ENCODE measurements around the gene PLSCR4. TPM values are rescaled to one million over a fixed set of nuclear protein-coding genes. Genes with fewer than 3 reads are reported as not detected.
A peak's percentile ranks its signal among the peaks of the same experiment; 100 is the strongest.

PLSCR4 gene
- total and polyA plus RNA-seq, 11 donors = 4.0 to 36.3 (median 13.4) TPM

DNA sequence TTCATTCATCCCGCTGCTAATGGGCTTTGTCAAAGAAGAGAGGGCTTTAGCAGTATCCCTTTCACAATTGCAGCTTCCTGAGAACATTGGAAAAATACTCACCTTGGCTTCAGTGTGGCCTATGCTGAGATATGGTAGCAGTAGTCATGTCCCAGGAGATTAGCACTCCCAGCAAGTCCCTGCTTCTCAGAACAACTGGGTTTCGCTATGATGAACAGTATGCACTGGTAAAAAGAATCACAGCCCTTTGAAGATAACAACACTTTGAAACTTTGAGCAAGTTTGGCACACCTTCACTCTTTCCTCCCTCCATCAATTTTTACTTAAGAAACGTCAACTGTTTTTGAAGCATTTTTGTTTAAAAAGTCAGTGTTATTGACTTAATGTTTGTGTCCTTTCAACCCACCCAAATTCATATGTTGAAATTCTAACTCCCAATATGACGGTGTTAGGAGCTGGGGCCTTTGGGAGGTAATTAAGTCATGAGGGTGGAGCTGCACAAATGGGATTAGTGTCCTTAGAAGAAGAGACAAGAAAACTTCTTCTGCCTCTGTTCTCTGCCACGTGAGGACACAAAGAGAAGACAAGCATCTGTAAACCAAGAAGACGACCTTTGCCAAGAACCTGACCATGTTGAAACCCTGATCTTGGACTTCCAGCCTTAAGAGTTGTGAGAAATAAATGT is 17.8 kb upstream of the PLSCR4 start:
- Histone ChIP-seq H3K4me3 (no peak overlapping the region), H3K36me3 (no peaks in the 10 kb centered on the region), H3K4me1 (no peaks in the 10 kb centered on the region), H3K9me3 (no peaks in the 10 kb centered on the region), H3K27ac (no peak overlapping the region), H3K27me3 (no peaks in the 10 kb centered on the region)
- ATAC-seq = peak in 1 of 4 donors; percentile 20
- 91 to 93% (median 92%) methylated on average over 6 of the region's 6 CpGs for WGBS, 4 donors
- TF ChIP-seq POLR2A (IDR thresholded peaks at IDR 0.05) = no peak
- TF ChIP-seq, protein P1, sequence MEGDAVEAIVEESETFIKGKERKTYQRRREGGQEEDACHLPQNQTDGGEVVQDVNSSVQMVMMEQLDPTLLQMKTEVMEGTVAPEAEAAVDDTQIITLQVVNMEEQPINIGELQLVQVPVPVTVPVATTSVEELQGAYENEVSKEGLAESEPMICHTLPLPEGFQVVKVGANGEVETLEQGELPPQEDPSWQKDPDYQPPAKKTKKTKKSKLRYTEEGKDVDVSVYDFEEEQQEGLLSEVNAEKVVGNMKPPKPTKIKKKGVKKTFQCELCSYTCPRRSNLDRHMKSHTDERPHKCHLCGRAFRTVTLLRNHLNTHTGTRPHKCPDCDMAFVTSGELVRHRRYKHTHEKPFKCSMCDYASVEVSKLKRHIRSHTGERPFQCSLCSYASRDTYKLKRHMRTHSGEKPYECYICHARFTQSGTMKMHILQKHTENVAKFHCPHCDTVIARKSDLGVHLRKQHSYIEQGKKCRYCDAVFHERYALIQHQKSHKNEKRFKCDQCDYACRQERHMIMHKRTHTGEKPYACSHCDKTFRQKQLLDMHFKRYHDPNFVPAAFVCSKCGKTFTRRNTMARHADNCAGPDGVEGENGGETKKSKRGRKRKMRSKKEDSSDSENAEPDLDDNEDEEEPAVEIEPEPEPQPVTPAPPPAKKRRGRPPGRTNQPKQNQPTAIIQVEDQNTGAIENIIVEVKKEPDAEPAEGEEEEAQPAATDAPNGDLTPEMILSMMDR (IDR thresholded peaks at IDR 0.05) = no peak
- no peak for DNase-seq
- intact Hi-C loops (cut with DNase I) = no loop called here

DNA sequence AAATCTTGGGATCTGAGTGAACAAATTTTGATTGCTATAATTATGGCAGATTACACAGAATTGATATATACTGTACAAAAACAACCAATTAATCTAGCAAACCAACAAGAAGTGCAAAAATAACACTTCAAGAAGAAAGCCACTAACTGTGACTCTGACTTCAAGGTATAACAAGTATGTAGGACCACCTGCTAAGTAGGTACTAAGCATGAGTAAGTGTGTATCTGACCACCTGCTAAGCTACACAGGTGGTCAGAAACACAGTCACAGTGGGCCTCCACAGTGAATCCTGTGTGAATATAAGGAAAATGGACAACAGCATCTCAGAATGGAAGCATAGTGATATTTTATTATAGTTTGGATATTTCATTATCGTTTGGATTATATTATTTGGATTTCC is 14.8 kb upstream of the PLSCR4 start:
- intact Hi-C loops (cut with DNase I) = no loop called here

GRCh38 chr3:146262371-146263110 is 11.6 kb upstream of the PLSCR4 start:
- no peak overlapping the region for H3K27ac ChIP-seq
- H3K27me3 ChIP-seq = no peaks in the 10 kb centered on the region
- H3K9me3 ChIP-seq = no peaks in the 10 kb centered on the region
- H3K4me3 ChIP-seq = no peak overlapping the region
- no peak for TF ChIP-seq POLR2A (IDR thresholded peaks at IDR 0.05)
- TF ChIP-seq, protein P1 (IDR thresholded peaks at IDR 0.05) = no peak
- no peaks in the 10 kb centered on the region for H3K4me1 ChIP-seq
- DNase-seq (no peak), ATAC-seq (no peak)
- intact Hi-C loops (cut with DNase I) = no loop called here
- 82 to 88% (median 85%) methylated on average over 2 of the region's 2 CpGs for WGBS, 4 donors
- H3K36me3 ChIP-seq = no peaks in the 10 kb centered on the region

More for the DNA sequence above, 14.8 kb upstream of the PLSCR4 start:
- Histone ChIP-seq H3K9me3 (no peaks in the 10 kb centered on the region), H3K27ac (no peak overlapping the region), H3K4me1 (no peaks in the 10 kb centered on the region), H3K36me3 (no peaks in the 10 kb centered on the region), H3K4me3 (no peak overlapping the region), H3K27me3 (no peaks in the 10 kb centered on the region)
- TF ChIP-seq POLR2A (IDR thresholded peaks at IDR 0.05) = no peak
- TF ChIP-seq, protein P1 (IDR thresholded peaks at IDR 0.05) = no peak
- ATAC-seq (no peak), DNase-seq (no peak)
- WGBS, 4 donors = 79 to 94% (median 87%) methylated on average over 1 of the region's 1 CpG

DNA sequence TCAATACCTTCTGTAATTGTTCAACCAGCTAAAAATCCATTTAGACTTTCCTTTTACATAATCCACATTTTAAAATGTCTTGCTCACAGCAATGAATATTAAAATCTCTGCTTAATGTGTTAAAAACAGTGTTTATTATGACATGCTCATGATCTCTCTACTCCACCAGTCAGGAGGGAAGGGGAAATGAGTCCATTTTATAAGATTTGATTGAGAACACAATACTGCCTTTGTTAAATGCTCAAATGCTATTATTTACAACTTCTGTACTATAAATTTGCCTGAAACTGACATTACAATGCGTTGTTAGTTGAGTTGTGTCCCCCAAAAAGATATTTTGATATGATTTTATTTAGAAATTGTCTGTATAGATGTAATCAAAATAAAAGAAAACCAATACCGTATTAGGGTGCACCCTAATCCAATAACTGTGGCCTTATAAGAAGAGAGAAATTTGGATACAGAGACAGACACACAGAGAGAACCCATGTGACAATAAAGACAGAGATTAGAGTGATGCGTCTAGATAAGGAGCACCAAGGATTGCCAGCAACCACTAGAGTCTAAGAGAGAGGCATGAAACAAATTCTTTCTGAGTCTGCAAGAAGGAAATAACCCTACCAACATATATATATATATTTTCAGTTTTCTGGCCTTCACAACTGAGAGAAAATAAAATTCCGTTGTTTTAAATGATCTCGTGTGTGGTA is 9.1 kb upstream of the PLSCR4 start:
- DNase-seq (no peak), ATAC-seq (no peak)
- Histone ChIP-seq H3K4me1 (no peaks in the 10 kb centered on the region), H3K27me3 (no peaks in the 10 kb centered on the region), H3K27ac (no peak overlapping the region), H3K4me3 (no peak overlapping the region), H3K36me3 (no peaks in the 10 kb centered on the region), H3K9me3 (no peaks in the 10 kb centered on the region)
- WGBS, 4 donors = 81 to 85% (median 84%) methylated on average over 5 of the region's 5 CpGs
- no peak for TF ChIP-seq POLR2A (IDR thresholded peaks at IDR 0.05)
- TF ChIP-seq, protein P1 (IDR thresholded peaks at IDR 0.05) = no peak
- intact Hi-C loops (cut with DNase I) = no loop called here

Measured in heart left ventricle (tissue), 16 donors.